GM21723 (cell line): ENCODE data around the gene AREG.
"Not testable (repeated sequence)": the region's sequence is repeated elsewhere in the genome, so short reads cannot be mapped to it uniquely, and the experiment has no call there.

ENCODE experiments used
- ATAC-seq: cut with Tn5 transposase; IDR thresholded peaks from one replicate; pipeline ENCODE4 v1.9.1; 2021; ENCODE audit warnings: mild to moderate bottlenecking, moderate library complexity; ENCODE audit not compliant: unreplicated experiment

The AREG gene

GRCh38 chr4:74444891-74445642, at the start of gene AREG:
AREG (plus strand) TSS chr4:74445136; CDS start chr4:74445346, 210 bp downstream.
- ATAC-seq: peak; percentile 92

GRCh38 chr4:74395633-74396032, 49.3 kb upstream of the AREG start:
- ATAC-seq: no peak

- no peak for ATAC-seq
These were observed 47.0 kb upstream of the AREG start for GRCh38 chr4:74397748-74398426.

- ATAC-seq: not testable (repeated sequence)
These were observed 45.9 kb upstream of the AREG start for GRCh38 chr4:74398894-74399589.

GRCh38 chr4:74400395-74400794, 44.5 kb upstream of the AREG start:
- no peak for ATAC-seq

- peak; percentile 92 for ATAC-seq
These were observed 42.1 kb upstream of the AREG start for GRCh38 chr4:74402692-74403456.

- ATAC-seq: no peak
These were observed 37.0 kb upstream of the AREG start for GRCh38 chr4:74407891-74408290.

GRCh38 chr4:74408639-74409038, 36.3 kb upstream of the AREG start:
- no peak for ATAC-seq

- no peak for ATAC-seq
These were observed 34.7 kb upstream of the AREG start for GRCh38 chr4:74410272-74410671.

GRCh38 chr4:74412225-74412624, 32.7 kb upstream of the AREG start:
- no peak for ATAC-seq

GRCh38 chr4:74413265-74413664, 31.7 kb upstream of the AREG start:
- no peak for ATAC-seq

GRCh38 chr4:74414149-74414809, 30.7 kb upstream of the AREG start:
- ATAC-seq: no peak

GRCh38 chr4:74415602-74416300, 29.2 kb upstream of the AREG start:
- no peak for ATAC-seq

- ATAC-seq: no peak
These were observed 26.8 kb upstream of the AREG start for GRCh38 chr4:74418063-74418670.

- no peak for ATAC-seq
These were observed 24.1 kb upstream of the AREG start for GRCh38 chr4:74420863-74421262.

GRCh38 chr4:74423104-74423503, 21.8 kb upstream of the AREG start:
- ATAC-seq: no peak

GRCh38 chr4:74424111-74424510, 20.8 kb upstream of the AREG start:
- ATAC-seq: no peak

GRCh38 chr4:74426101-74426500, 18.8 kb upstream of the AREG start:
- ATAC-seq: no peak

GRCh38 chr4:74428276-74428675, 16.7 kb upstream of the AREG start:
- no peak for ATAC-seq
